Endothelial cell (in vitro differentiated cells): ENCODE data around the gene ETV4. TPM values are rescaled to one million over a fixed set of nuclear protein-coding genes. Genes with fewer than 3 reads are reported as not detected.
A peak's percentile ranks its signal among the peaks of the same experiment; 100 is the strongest.

Source experiments
- DNase-seq: peaks from one replicate; pipeline ENCODE4 v3.0.0; 2021; ENCODE audit warnings: low spot score
- H3K27ac Mint-ChIP-seq: one replicate; pipeline ENCODE4 v1.8.0; 2021; ENCODE audit warnings: mixed read lengths, inconsistent platforms; ENCODE audit not compliant: unreplicated experiment
- H3K27me3 Mint-ChIP-seq: one replicate; pipeline ENCODE4 v1.8.0; 2021; ENCODE audit warnings: mild to moderate bottlenecking, moderate library complexity, mixed read lengths, inconsistent platforms; ENCODE audit not compliant: unreplicated experiment
- H3K36me3 Mint-ChIP-seq: one replicate; pipeline ENCODE4 v1.8.0; 2021; ENCODE audit warnings: mild to moderate bottlenecking, low read depth, mixed read lengths, inconsistent platforms; ENCODE audit not compliant: unreplicated experiment
- H3K4me1 Mint-ChIP-seq: one replicate; pipeline ENCODE4 v1.8.0; 2021; ENCODE audit warnings: mild to moderate bottlenecking, mixed read lengths, inconsistent platforms; ENCODE audit not compliant: unreplicated experiment
- H3K4me3 Mint-ChIP-seq: one replicate; pipeline ENCODE4 v1.8.0; 2021; ENCODE audit warnings: mild to moderate bottlenecking, mixed read lengths, inconsistent platforms; ENCODE audit not compliant: unreplicated experiment
- H3K9me3 Mint-ChIP-seq: one replicate; pipeline ENCODE4 v1.8.0; 2021; ENCODE audit warnings: mixed read lengths, inconsistent platforms; ENCODE audit not compliant: unreplicated experiment
- total RNA-seq: library from RNA; stranded (reverse); fragmentation: NEBNext Ultra II Directional; extraction: Animal tissue kit (Norgen Biotek cat#: 25700); gene quantifications from one replicate; pipeline ENCODE4 v1.2.1, GENCODE V29; 2021; ENCODE audit not compliant: unreplicated experiment
- TF ChIP-seq, protein P1 (sequence below): fragments of 200-600 bp; sonication (generic); IDR thresholded peaks from one replicate; pipeline ENCODE4 v1.5.0; 2021; ENCODE audit warnings: antibody characterized with exemption; ENCODE audit not compliant: unreplicated experiment

Gene ETV4
- total RNA-seq, 1 donor from 2014 or later, result 37.1 TPM

DNA sequence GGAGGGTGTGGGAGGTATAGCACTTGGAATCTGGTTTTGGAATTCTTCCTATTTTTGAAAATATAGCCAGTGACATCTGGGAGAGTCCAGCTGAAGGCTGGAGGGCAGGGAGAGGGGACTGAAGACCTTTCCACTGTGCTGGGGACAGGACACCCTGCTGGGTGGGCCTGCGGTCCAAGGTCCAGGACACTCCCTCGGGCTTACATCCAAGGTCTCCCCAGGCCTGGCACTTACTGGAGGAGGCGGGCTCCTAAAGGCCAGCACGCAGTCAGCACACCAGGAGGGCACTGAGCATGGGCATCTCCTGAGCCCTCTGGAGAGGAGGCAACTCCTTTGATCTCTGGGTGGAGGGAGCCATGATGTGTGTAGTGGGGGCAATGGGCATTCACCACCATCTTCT, 35.5 kb upstream of the ETV4 start:
- TF ChIP-seq, protein P1, sequence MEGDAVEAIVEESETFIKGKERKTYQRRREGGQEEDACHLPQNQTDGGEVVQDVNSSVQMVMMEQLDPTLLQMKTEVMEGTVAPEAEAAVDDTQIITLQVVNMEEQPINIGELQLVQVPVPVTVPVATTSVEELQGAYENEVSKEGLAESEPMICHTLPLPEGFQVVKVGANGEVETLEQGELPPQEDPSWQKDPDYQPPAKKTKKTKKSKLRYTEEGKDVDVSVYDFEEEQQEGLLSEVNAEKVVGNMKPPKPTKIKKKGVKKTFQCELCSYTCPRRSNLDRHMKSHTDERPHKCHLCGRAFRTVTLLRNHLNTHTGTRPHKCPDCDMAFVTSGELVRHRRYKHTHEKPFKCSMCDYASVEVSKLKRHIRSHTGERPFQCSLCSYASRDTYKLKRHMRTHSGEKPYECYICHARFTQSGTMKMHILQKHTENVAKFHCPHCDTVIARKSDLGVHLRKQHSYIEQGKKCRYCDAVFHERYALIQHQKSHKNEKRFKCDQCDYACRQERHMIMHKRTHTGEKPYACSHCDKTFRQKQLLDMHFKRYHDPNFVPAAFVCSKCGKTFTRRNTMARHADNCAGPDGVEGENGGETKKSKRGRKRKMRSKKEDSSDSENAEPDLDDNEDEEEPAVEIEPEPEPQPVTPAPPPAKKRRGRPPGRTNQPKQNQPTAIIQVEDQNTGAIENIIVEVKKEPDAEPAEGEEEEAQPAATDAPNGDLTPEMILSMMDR, result no peak
- Mint-ChIP-seq H3K4me3 (no peak overlapping the region), H3K9me3 (no peaks in the 10 kb centered on the region), H3K4me1 (peaks cover 28% of the 10 kb centered on the region), H3K27ac (no peak overlapping the region), H3K36me3 (no peaks in the 10 kb centered on the region), H3K27me3 (peaks cover 9% of the 10 kb centered on the region)
- no peak for DNase-seq

- Mint-ChIP-seq H3K9me3 (no peaks in the 10 kb centered on the region), H3K4me1 (peaks cover 30% of the 10 kb centered on the region), H3K4me3 (no peak overlapping the region), H3K27ac (no peak overlapping the region), H3K27me3 (peaks cover 9% of the 10 kb centered on the region), H3K36me3 (no peaks in the 10 kb centered on the region)
- no peak for DNase-seq
- TF ChIP-seq, protein P1, result no peak
These were observed 35.0 kb upstream of the ETV4 start for GRCh38 chr17:43581130-43581529.

DNA sequence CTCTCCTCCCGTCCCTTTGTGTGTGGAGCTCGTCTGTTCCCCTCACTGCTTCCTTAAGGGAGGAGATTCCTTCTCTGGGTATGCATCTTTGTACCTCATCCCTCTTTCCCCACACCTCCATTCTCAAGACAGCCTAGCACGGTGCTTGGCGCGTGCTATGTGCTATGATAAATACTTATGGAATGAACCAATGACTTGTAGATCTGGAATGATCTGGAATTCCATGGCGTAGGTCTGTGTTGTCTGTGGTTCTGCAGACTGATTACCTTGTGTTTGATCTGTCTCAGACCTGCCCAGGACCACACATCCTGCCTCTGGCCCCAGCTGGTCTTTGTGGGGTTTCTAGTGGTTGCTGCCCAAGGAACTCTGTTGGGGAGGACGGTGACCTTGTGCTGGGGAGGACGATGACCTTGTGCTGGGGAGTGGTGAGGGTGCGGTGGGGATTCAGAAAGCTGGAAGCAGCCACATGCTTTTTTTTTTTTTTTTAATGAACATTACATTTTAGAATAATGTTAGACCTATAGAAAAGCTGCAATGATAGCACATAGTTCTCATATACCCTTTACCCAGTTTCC, 33.5 kb upstream of the ETV4 start:
- no peak overlapping the region for H3K4me3 Mint-ChIP-seq
- H3K36me3 Mint-ChIP-seq, result no peaks in the 10 kb centered on the region
- no peaks in the 10 kb centered on the region for H3K9me3 Mint-ChIP-seq
- no peak for DNase-seq
- TF ChIP-seq, protein P1, result no peak
- H3K27ac Mint-ChIP-seq, result no peak overlapping the region
- peaks cover 9% of the 10 kb centered on the region for H3K27me3 Mint-ChIP-seq
- H3K4me1 Mint-ChIP-seq, result peaks cover 30% of the 10 kb centered on the region

DNA sequence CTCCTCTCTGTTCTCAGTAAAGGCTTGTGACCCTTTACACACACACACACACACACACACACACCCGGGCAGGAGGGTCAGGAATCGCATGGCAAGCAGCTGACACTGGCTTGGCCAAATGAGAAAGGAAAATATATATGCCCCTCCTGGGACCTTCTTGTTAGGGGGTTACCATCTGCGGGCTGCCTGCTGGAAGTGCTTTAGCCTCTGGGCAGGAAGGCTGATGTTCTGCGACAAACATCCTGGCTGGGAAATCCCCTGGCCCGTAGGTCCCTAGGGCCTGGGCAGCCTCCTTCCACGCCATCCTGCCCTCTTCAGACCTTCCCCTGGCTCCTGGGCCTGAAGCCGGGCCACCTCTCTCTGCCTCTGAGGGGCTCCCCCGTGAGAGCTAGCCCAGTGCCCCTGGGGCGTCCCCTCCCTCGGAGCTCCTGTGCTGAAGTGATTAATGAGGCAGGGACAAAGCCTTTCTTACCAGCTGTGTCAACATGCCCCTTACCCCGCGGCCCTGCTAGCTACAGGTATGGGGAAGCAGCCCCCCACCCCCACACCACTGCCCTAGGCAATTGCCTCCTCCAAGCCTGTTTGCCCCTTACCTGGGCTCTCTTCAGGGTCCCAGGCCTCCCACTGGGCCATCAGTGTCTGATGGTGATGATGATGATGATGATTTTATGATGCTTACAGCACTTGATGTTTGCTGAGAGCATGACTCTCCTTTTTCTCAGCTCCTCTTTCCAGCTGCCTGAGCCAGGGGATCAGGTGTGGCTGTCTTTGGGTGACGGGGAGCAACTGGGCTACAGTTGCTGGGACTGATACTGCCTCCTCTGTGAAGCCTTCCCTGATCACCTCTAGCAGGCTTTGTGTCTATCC, 32.8 kb upstream of the ETV4 start:
- Mint-ChIP-seq H3K4me3 (no peak overlapping the region), H3K27me3 (peaks cover 9% of the 10 kb centered on the region), H3K4me1 (peaks cover 30% of the 10 kb centered on the region), H3K36me3 (no peaks in the 10 kb centered on the region), H3K27ac (peak overlapping the region; percentile 77), H3K9me3 (no peaks in the 10 kb centered on the region)
- TF ChIP-seq, protein P1, result no peak
- peak; percentile 22 for DNase-seq

GRCh38 chr17:43578404-43578698, 32.2 kb upstream of the ETV4 start:
- Mint-ChIP-seq H3K4me1 (peaks cover 30% of the 10 kb centered on the region), H3K27ac (peak overlapping the region; percentile 77)
- TF ChIP-seq, protein P1, result no peak

More at GRCh38 chr17:43578404-43578698, 32.2 kb upstream of the ETV4 start:
- no peaks in the 10 kb centered on the region for H3K9me3 Mint-ChIP-seq
- H3K27me3 Mint-ChIP-seq, result peaks cover 7% of the 10 kb centered on the region
- no peak overlapping the region for H3K4me3 Mint-ChIP-seq
- DNase-seq, result no peak
- no peaks in the 10 kb centered on the region for H3K36me3 Mint-ChIP-seq
